ENCODE results near the gene POTEE.
"Not testable (repeated sequence)": the region's sequence is repeated elsewhere in the genome, so short reads cannot be mapped to it uniquely, and the experiment has no call there.

The POTEE gene

GRCh38 chr2:131209030-131209772 is at the start of gene POTEE:
Gene POTEE, plus strand, starts transcription at chr2:131209536. Its CDS starts 8,867 bp downstream, at chr2:131218403.
- not testable (repeated sequence) for DNase-seq

GRCh38 chr2:131165562-131165961 is 43.8 kb upstream of the POTEE start:
- not testable (repeated sequence) for DNase-seq

GRCh38 chr2:131168538-131168937 is 40.8 kb upstream of the POTEE start:
- no peak for DNase-seq

- not testable (repeated sequence) for DNase-seq
These were observed 31.3 kb upstream of the POTEE start for GRCh38 chr2:131178050-131178449.

- DNase-seq, result not testable (repeated sequence)
These were observed 30.5 kb upstream of the POTEE start for GRCh38 chr2:131178721-131179418.

GRCh38 chr2:131181451-131181850 is 27.9 kb upstream of the POTEE start:
- peak; percentile 1 for DNase-seq

GRCh38 chr2:131193421-131193820 is 15.9 kb upstream of the POTEE start:
- not testable (repeated sequence) for DNase-seq

GRCh38 chr2:131196186-131196585 is 13.2 kb upstream of the POTEE start:
- not testable (repeated sequence) for DNase-seq

- DNase-seq, result no peak
These were observed 8.2 kb upstream of the POTEE start for GRCh38 chr2:131201098-131201497.

GRCh38 chr2:131207839-131208238 is 1.5 kb upstream of the POTEE start:
- not testable (repeated sequence) for DNase-seq

- not testable (repeated sequence) for DNase-seq
These were observed 403 bp downstream of the POTEE start for GRCh38 chr2:131209773-131210104.

GRCh38 chr2:131210434-131211211 is 1.3 kb downstream of the POTEE start:
- not testable (repeated sequence) for DNase-seq

GRCh38 chr2:131217238-131217986 is 8.1 kb downstream of the POTEE start:
- not testable (repeated sequence) for DNase-seq

- DNase-seq, result not testable (repeated sequence)
These were observed 26.5 kb downstream of the POTEE start for GRCh38 chr2:131235543-131236449.

Data from EL (cell line).